Measurements from ENCODE around the gene MMAB.

DNA sequence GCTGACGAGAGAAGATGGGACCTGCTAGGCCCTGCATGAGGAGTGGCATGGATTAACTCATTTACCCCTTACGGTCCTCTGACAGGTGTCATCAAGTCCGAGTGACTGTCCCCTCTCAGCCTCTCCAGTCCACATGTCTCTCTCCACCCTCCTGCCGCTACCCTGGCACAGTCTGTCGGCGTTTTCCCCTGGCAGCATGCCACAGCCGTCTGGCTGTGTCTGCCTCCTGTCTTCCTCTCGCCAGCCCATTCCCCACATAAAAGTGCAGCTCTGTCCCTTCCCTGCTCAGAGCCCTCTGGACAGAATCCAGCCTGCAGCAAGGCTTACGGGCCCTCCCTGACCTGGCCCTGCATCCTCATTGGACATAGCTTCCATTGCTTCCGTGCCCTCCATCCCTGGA is 50.2 kb downstream of the MMAB start:
- TF ChIP-seq NFYC (CRISPR knock-in tag; IDR thresholded peaks at IDR 0.05): no peak
- no peak for TF ChIP-seq HNRNPK (IDR thresholded peaks at IDR 0.05; ENCODE audit: low read depth, low read length, poor library complexity, severe bottlenecking)
- TF ChIP-seq ZNF589 (CRISPR knock-in tag; conservative IDR thresholded peaks at IDR 0.05): no peak
- no peak for TF ChIP-seq ZNF781 (CRISPR knock-in tag; IDR thresholded peaks at IDR 0.05; ENCODE audit: borderline replicate concordance, not compliant biosample characterization)
- TF ChIP-seq ZBTB7A (CRISPR knock-in tag; IDR thresholded peaks at IDR 0.05): no peak
- no peak for TF ChIP-seq XBP1 (CRISPR knock-in tag; IDR thresholded peaks at IDR 0.05)
- TF ChIP-seq TCF7 (IDR thresholded peaks at IDR 0.05; ENCODE audit: low read depth): no peak
- TF ChIP-seq ZNF549 (CRISPR knock-in tag; IDR thresholded peaks at IDR 0.05): no peak

Data from HepG2 (cell line).